AG09309 (cell line): ENCODE data around the gene RUNX2.
A peak's percentile ranks its signal among the peaks of the same experiment; 100 is the strongest.

Experiments used
- DNase-seq: peaks from one replicate; pipeline ENCODE4 v3.0.0-alpha.2; 2010; ENCODE audit warnings: low read depth
- H3K4me3 ChIP-seq: 2 replicates; pipeline ENCODE4 v1.5.1; 2011; ENCODE audit warnings: mild to moderate bottlenecking, low read depth, low read length, moderate library complexity; ENCODE audit not compliant: control insufficient read depth
- CTCF ChIP-seq: IDR thresholded peaks from 2 replicates; pipeline ENCODE4 v1.5.1; 2011; ENCODE audit warnings: mild to moderate bottlenecking, low read depth, low read length, inconsistent platforms; ENCODE audit not compliant: insufficient read depth, control insufficient read depth; ENCODE audit errors: missing control alignments

RUNX2 gene

GRCh38 chr6:45483021-45483420 is 154.9 kb downstream of the RUNX2 start:
- DNase-seq: peak; percentile 99
- no peak for TF ChIP-seq CTCF
- no peak overlapping the region for H3K4me3 ChIP-seq

DNA sequence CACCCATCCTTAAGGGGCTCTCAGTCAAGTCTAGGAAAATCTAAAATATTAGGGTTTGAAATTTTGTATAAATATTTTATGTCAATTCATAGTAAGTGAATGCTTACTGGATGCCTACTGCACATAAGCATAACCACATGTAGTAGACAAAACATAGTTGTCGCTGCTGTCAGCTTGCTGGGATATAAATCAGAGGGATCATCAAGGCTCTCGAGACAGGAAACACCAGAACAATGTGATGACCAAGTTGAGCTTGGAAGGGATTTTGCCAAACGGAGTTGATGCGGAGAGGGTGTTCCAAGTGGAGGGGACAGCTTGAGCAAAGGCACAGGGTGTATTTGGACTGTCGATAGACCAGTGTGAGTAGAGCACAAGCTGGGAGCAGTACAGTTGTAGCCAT is 155.4 kb downstream of the RUNX2 start:
- TF ChIP-seq CTCF: no peak
- DNase-seq: peak; percentile 34
- no peak overlapping the region for H3K4me3 ChIP-seq

DNA sequence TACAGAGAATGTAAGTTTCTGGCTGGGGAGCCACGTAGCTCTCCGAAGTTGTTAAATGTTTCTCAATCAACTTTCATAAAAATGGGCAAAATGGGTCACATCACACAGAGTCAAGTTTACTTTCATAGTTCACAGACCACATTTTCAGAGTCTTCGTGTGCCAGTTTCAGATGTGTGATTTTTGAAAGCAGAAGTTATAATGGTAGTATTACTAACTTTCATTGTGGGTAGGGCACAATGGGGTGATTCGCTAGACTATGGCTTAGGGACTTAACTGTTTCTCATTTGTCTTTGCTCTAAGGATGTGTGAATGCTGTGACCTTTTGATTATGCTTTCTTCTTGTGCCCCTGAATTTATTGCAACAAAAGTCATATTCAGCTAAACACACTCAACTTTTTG is 158.6 kb downstream of the RUNX2 start:
- no peak for DNase-seq
- no peak overlapping the region for H3K4me3 ChIP-seq

DNA sequence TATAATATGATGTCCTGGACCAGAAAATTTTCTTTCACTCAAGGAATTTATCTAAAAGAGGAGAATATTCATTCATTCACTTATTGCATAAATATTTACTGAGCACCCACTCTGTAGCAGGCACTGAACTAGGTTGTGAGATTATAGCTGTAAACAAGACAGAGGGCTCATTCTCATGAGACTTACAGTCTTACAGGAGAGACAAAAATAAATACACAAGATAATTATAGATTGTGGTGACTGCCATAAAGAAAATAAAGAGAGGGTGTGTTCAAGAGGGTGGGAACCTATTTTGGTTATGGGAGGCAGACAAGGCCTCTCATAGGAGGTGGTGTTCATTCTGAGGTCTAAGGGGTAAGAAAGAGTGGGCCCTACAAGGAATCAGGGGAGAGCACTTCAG is 159.5 kb downstream of the RUNX2 start:
- no peak overlapping the region for H3K4me3 ChIP-seq
- no peak for TF ChIP-seq CTCF
- no peak for DNase-seq

More for the DNA sequence above, 158.6 kb downstream of the RUNX2 start:
- no peak for TF ChIP-seq CTCF

- no peak for DNase-seq
- no peak for TF ChIP-seq CTCF
- H3K4me3 ChIP-seq: no peak overlapping the region
These were observed 160.1 kb downstream of the RUNX2 start for GRCh38 chr6:45488269-45488668.

GRCh38 chr6:45488889-45489288 is 160.8 kb downstream of the RUNX2 start:
- no peak overlapping the region for H3K4me3 ChIP-seq
- DNase-seq: no peak
- TF ChIP-seq CTCF: no peak
